Measurements from ENCODE around the gene LSP1.

Gene LSP1

GRCh38 chr11:1834779-1835670 is 17.9 kb upstream of the LSP1 start, which contains the start of gene SYT8:
TSS of gene SYT8 (plus strand) at chr11:1834990. CDS start at chr11:1835106, 116 bp downstream.
- no peak within 1 kb of the TSS for H3K4me3 ChIP-seq (ENCODE audit: low read length)
- no peak for DNase-seq (ENCODE audit: low read depth, low spot score)

- DNase-seq (ENCODE audit: low read depth, low spot score): no peak
- H3K4me3 ChIP-seq (ENCODE audit: low read length): no peak overlapping the region
Observed at GRCh38 chr11:1835671-1836010, 17.2 kb upstream of the LSP1 start.

- H3K4me3 ChIP-seq (ENCODE audit: low read length): no peak overlapping the region
- DNase-seq (ENCODE audit: low read depth, low spot score): no peak
Observed at GRCh38 chr11:1836011-1836945, 16.6 kb upstream of the LSP1 start.

GRCh38 chr11:1837171-1838076 is 15.5 kb upstream of the LSP1 start:
- peak; percentile 42 for DNase-seq (ENCODE audit: low read depth, low spot score)
- no peak overlapping the region for H3K4me3 ChIP-seq (ENCODE audit: low read length)

- DNase-seq (ENCODE audit: low read depth, low spot score): no peak
- H3K4me3 ChIP-seq (ENCODE audit: low read length): no peak overlapping the region
Observed at GRCh38 chr11:1838077-1838425, 14.8 kb upstream of the LSP1 start.

GRCh38 chr11:1838426-1839144 is 14.3 kb upstream of the LSP1 start, which contains the start of gene TNNI2:
TSS of gene TNNI2 (plus strand) at chr11:1838981. CDS start at chr11:1839697, 716 bp downstream.
- no peak within 1 kb of the TSS for H3K4me3 ChIP-seq (ENCODE audit: low read length)
- DNase-seq (ENCODE audit: low read depth, low spot score): no peak

- DNase-seq (ENCODE audit: low read depth, low spot score): no peak
- no peak overlapping the region for H3K4me3 ChIP-seq (ENCODE audit: low read length)
Observed at GRCh38 chr11:1839204-1839923, 13.5 kb upstream of the LSP1 start.

- DNase-seq (ENCODE audit: low read depth, low spot score): no peak
Observed at GRCh38 chr11:1839924-1840779, 12.7 kb upstream of the LSP1 start.

GRCh38 chr11:1840780-1841480 is 12.0 kb upstream of the LSP1 start:
- H3K4me3 ChIP-seq (ENCODE audit: low read length): no peak overlapping the region
- no peak for DNase-seq (ENCODE audit: low read depth, low spot score)

More at GRCh38 chr11:1839924-1840779, 12.7 kb upstream of the LSP1 start:
- H3K4me3 ChIP-seq (ENCODE audit: low read length): no peak overlapping the region

- DNase-seq (ENCODE audit: low read depth, low spot score): no peak
- H3K4me3 ChIP-seq (ENCODE audit: low read length): no peak overlapping the region
Observed at GRCh38 chr11:1841511-1842148, 11.3 kb upstream of the LSP1 start.

GRCh38 chr11:1842149-1843097 is 10.5 kb upstream of the LSP1 start:
- H3K4me3 ChIP-seq (ENCODE audit: low read length): no peak overlapping the region
- DNase-seq (ENCODE audit: low read depth, low spot score): no peak

GRCh38 chr11:1843098-1843473 is 9.8 kb upstream of the LSP1 start:
- DNase-seq (ENCODE audit: low read depth, low spot score): no peak
- H3K4me3 ChIP-seq (ENCODE audit: low read length): no peak overlapping the region

GRCh38 chr11:1843796-1844195 is 9.1 kb upstream of the LSP1 start:
- no peak for DNase-seq (ENCODE audit: low read depth, low spot score)
- H3K4me3 ChIP-seq (ENCODE audit: low read length): no peak overlapping the region

GRCh38 chr11:1844221-1845094 is 8.4 kb upstream of the LSP1 start:
- H3K4me3 ChIP-seq (ENCODE audit: low read length): no peak overlapping the region
- no peak for DNase-seq (ENCODE audit: low read depth, low spot score)
